ENCODE data around the gene CHD5.

Gene CHD5

GRCh38 chr1:6117064-6117463 is 63.1 kb downstream of the CHD5 start:
- DNase-seq (ENCODE audit: low read depth in 4 of 4, low spot score in 1 of 4), result no peak

DNA sequence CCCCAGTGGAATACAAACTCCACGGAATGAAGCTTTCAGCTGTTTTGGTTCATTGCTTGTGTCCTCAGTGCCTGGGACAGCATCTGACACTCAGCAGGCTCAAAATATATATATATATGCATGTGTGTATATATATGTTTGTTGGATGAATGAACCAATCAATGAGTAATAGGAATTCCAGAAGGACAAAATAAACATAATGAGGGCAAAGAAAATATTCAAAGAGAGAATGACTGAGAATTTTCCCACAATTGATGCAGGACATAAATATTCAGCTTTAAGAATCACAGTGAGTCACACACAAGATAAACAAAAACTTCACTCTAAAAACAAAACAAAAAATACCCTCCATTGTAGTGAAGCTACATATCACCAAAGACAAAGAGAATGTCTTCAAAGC is 64.0 kb downstream of the CHD5 start:
- no peak for DNase-seq (ENCODE audit: low read depth in 4 of 4, low spot score in 1 of 4)

DNA sequence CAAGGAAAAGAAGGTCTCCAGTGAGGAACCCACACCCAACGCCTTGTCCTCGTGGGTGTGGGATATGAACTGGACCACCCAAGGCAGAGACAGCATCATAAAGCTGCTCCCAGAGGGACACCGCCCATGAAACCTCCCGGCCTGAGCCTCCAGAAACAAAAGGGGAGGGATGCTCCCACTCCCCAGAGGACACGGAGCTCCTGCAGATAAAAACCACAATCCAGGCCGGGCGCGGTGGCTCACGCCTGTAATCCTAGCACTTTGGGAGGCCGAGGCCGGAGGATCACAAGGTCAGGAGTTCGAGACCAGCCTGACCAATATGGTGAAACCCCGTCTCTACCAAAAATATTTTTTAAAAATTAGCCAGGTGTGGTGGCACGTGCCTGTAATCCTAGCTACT is 66.4 kb downstream of the CHD5 start:
- no peak for DNase-seq (ENCODE audit: low read depth in 4 of 4, low spot score in 1 of 4)

- DNase-seq (ENCODE audit: low read depth in 4 of 4, low spot score in 1 of 4), result no peak
Measured at GRCh38 chr1:6113116-6113515, 67.0 kb downstream of the CHD5 start.

GRCh38 chr1:6112690-6113005 is 67.5 kb downstream of the CHD5 start:
- no peak for DNase-seq (ENCODE audit: low read depth in 4 of 4, low spot score in 1 of 4)

- no peak for DNase-seq (ENCODE audit: low read depth in 4 of 4, low spot score in 1 of 4)
Measured at GRCh38 chr1:6111991-6112689, 68.0 kb downstream of the CHD5 start.

DNA sequence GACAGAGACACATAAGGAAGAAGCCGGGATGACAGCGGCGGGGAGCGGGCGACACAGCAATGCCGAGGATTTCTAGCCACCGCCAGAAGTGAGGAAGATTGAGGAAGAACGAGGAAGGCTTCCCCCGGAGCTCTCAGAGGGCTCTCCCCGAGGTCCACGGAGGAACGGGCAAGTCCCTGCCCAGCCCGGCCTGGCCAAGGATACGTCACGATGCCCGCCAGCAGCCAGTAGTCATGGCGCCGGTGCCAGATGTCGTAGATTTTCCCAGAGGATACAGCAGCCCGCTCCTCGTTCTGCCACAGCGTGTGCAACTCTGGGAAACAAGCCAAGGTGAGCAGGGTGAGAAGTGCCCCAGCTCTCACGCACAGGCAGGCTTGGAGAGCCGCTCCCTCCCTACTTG is 68.5 kb downstream of the CHD5 start:
- DNase-seq (ENCODE audit: low read depth in 4 of 4, low spot score in 1 of 4), result no peak

- DNase-seq (ENCODE audit: low read depth in 4 of 4, low spot score in 1 of 4), result no peak
Measured at GRCh38 chr1:6110326-6110725, 69.8 kb downstream of the CHD5 start.

DNA sequence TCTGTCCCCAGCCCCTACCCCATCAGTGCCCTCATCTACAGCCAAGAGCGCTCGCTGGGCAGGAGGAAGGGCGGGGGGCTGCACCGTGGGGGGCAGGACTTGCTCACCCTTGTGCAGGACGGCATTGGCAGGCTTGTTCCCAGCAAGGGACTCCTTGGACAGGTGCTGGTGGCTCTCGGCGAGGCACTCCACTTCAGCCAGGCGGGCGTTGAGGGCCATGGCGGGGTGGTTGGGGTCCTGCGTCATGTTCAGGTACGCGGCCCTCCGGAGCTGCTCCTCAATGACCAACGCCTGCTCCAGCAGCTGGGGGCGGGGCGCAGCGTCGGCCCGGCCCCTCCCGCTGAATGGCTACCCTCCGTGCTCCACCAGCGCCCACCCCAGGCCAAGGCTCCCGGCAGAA is 70.4 kb downstream of the CHD5 start:
- DNase-seq (ENCODE audit: low read depth in 4 of 4, low spot score in 1 of 4), result no peak

- DNase-seq (ENCODE audit: low read depth in 4 of 4, low spot score in 1 of 4), result no peak
Measured at GRCh38 chr1:6108937-6109614, 71.0 kb downstream of the CHD5 start.

DNA sequence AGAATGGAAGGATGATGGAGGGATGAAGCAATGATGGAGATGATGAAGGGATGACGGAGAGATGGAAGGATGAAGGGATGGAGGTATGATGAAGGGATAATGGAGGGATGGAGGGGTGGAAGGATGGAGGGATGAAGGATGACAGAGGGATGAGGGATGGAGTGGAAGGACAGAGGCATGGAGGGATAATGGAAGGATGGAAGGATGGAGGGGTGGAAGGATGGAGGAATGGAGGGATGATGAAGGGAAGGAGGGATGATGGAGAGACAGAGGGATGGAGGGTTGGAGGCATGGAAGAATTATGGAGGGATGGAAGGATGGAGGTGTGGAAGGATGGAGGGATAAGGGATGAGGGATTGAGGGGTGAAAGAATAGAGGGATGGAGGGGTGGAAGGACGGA is 71.6 kb downstream of the CHD5 start:
- no peak for DNase-seq (ENCODE audit: low read depth in 4 of 4, low spot score in 1 of 4)

DNA sequence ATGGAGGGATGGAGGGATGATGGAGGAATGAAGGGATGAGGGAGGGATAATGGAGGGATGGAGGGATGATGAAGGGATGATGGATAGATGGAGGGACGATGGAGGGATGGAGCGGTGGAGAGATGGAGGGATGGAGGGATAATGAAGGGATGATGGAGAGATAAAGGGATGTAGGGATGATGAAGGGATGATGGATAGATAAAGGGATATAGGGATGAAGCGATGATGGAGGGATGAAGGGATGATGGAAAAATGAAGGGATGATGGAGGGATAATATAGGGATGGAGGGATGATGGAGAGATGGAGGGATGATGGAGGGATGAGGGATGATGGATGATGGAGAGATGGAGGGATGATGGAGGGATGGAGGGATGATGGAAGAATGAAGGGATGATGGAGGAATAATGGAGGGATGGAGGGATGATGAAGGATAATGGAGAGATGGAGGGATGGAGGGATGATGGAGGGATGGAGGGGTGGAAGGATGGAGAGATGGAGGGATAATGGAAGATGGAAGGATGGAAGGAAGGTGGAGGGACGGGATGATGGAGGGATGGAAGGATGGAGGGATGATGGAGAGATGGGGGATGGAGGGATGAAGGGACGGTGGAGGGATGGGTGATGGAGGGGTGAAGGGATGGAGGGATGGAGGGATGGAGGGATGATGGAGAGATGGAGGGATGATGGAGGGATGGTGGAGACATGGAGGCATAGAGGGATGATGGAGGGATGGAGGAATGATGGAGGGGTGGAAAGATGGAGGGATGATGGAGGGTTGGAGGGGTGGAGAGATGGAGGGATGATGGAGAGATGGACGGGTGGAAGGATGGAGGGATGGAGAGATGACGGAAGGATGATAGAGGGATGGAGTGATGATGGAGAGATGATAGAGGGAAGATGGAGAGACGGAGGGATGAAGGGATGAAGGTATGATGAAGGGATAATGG is 72.4 kb downstream of the CHD5 start:
- no peak for DNase-seq (ENCODE audit: low read depth in 4 of 4, low spot score in 1 of 4)

GRCh38 chr1:6106977-6107376 is 73.1 kb downstream of the CHD5 start:
- no peak for DNase-seq (ENCODE audit: low read depth in 4 of 4, low spot score in 1 of 4)

DNA sequence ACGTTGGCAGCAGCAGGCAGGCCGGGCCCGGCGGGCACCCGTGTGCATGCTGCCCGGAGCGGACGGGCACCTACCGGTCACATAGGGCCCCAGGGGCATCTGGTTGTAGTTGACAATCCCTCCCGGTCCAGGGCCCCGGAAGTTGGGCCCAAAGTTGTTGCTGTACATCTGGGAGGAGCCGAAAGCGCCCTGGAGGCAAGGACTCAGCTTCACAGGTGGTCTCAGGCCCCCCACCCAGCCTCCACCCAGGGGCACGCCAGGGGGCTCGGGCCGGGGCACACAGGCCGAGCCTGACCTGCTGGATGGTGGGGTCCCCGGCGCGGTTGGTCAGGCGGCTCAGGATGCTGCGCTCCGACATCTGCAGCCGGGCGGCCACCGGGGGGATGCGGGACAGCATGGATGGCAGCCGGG is 73.8 kb downstream of the CHD5 start:
- DNase-seq (ENCODE audit: low read depth in 4 of 4, low spot score in 1 of 4), result no peak

DNA sequence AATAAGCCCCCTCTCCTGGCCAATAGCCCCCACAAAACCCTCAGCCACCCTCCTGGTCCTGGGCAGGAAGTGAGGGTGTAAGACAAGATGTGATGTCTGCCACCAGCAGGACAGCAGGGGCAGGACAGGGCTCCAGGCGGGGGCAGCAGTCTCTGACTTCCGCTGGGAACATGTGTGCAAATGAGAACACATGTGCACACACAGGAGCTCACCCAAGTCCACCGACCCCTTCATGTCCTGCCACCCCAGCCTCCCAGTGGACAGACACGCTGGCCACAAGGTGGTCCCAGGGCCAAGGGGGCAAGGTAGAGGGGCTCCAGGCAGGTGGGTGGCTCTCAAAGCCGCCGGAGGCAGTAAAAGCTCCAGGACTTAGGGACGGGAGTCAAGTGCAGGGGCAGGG is 74.4 kb downstream of the CHD5 start:
- DNase-seq (ENCODE audit: low read depth in 4 of 4, low spot score in 1 of 4), result no peak

GRCh38 chr1:6105218-6105679 is 74.9 kb downstream of the CHD5 start:
- DNase-seq (ENCODE audit: low read depth in 4 of 4, low spot score in 1 of 4), result no peak

GRCh38 chr1:6104631-6105030 is 75.5 kb downstream of the CHD5 start:
- DNase-seq (ENCODE audit: low read depth in 4 of 4, low spot score in 1 of 4), result no peak

- no peak for DNase-seq (ENCODE audit: low read depth in 4 of 4, low spot score in 1 of 4)
Measured at GRCh38 chr1:6103854-6104530, 76.1 kb downstream of the CHD5 start.

DNA sequence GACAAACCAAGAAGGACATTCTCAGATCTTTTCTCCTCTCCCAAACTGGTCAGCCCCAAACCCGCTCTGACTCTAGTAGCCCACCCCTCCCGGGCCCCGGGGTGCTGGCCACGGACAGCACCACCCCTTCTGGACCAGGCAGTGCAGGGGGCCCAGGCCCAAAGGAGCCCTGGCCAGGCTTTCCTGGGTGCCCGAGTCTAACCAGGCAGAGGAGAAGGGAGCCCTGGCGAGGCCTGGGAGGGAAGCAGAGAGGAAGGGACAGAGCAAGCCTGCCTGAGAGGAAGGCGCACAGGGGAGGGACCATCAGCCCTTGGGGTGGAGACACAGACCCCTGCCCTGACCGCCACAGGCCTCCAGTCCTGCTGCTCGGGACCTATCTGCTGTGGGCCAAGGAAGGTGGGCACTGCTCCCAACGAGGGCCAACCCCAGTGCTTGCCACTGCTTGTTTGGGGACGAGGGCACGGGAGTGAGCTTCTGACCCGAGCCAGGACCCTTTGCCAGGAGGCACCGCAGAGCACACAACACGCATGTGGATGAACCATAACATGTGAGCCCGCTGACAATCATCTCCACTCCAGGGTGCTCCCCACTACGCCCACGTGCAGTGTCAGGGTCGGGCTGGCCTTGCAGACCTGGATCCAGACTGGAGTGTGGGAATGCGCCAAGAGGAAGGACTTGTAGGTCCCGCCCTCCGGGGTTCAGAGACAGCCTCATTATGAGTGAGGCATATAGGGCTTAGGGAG is 76.8 kb downstream of the CHD5 start:
- DNase-seq (ENCODE audit: low read depth in 4 of 4, low spot score in 1 of 4), result no peak

DNA sequence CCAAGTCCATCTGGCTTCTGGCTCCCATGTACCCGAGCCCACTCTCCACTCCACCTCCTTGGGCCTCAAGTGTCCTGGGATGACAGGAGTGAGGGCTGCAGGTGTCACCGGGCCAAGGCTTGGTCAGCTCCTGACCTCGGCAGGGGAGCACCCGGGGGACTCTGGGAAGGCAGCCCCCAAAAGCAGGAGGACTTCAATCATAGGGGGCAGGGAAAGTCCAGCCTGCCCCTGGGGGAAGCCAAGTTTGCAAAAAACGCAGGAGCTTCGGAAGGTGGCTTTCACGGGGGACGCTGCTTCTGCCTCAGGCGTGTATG is 77.6 kb downstream of the CHD5 start:
- DNase-seq (ENCODE audit: low read depth in 4 of 4, low spot score in 1 of 4), result no peak
